K562 (cell line): ENCODE data around the gene LEMD1. TPM values are rescaled to one million over a fixed set of nuclear protein-coding genes. Genes with fewer than 3 reads are reported as not detected.

Source experiments
- ATAC-seq: fragments of 200-7000 bp; cut with Tn5 transposase; 3 replicates; pipeline ENCODE4 v1.9.1; 2020; ENCODE audit warnings: moderate library complexity
- BruUV-seq: library from RNA; stranded (reverse); fragments of 400-500 nt; replicated peaks from 2 replicates; lab custom pipeline; 2021; lab: Mats Ljungman, UMichigan
- CTCF ChIA-PET: fragments of 300-600 bp; formaldehyde crosslinking; extraction: SDS; loops from one replicate; lab custom pipeline; 2021; ENCODE audit warnings: low intra/inter-chr PET ratio; lab: Yijun Ruan, JAX
- POLR2A ChIA-PET: fragments of 300-600, 350-650 bp; sonication (Branson Sonifier 250); formaldehyde crosslinking; extraction: SDS; loops from one replicate; lab custom pipeline; 2021; ENCODE audit warnings: antibody characterized with exemption, inconsistent platforms; lab: Yijun Ruan, JAX
- DNase-seq, 4 experiments: peaks; one replicate each; pipeline versions ENCODE4 v3.0.0 to v3.0.0-alpha.2; 2011 to 2018; ENCODE audit warnings: low spot score in 3 of 4, mixed read lengths in 3 of 4; ENCODE audit errors: extremely low read depth in 1 of 4
- FAIRE-seq: peaks from 2 replicates; lab custom pipeline; 2011; peaks lifted over from hg19 to GRCh38; lab: Jason Lieb, UNC
- H2AFZ ChIP-seq: 2 replicates; pipeline ENCODE4 v1.6.0; 2011; ENCODE audit warnings: low read depth, low read length, control low read depth, inconsistent platforms
- H3K27ac ChIP-seq: fragments of 200-600 bp; 3 replicates; pipeline ENCODE4 v1.8.0; 2011; ENCODE audit warnings: low read depth, mild to moderate bottlenecking, control low read depth, inconsistent platforms, low read length, moderate library complexity, mixed read lengths; ENCODE audit errors: extremely low read depth
- H3K27me3 ChIP-seq, 2 experiments: fragments of 300-600 bp in 1 of 2; 2 replicates in 1 of 2; 3 replicates in 1 of 2; pipeline versions ENCODE4 v1.6.0 to v1.8.0; 2011; ENCODE audit warnings: inconsistent platforms in 2 of 2, low read length in 2 of 2, mild to moderate bottlenecking in 1 of 2, mixed read lengths in 1 of 2, moderate library complexity in 1 of 2; ENCODE audit not compliant: control insufficient read depth in 2 of 2, insufficient read depth in 2 of 2
- H3K36me3 ChIP-seq: fragments of 300-600 bp; 3 replicates; pipeline ENCODE4 v1.8.0; 2011; ENCODE audit warnings: mild to moderate bottlenecking, low read length, inconsistent platforms; ENCODE audit not compliant: control insufficient read depth, insufficient read depth
- H3K4me1 ChIP-seq, 2 experiments: fragments of 200-600 bp in 1 of 2; replicated peaks in 1 of 2; 2 replicates in 1 of 2; 3 replicates in 1 of 2; pipeline versions ENCODE4 v1.5.1 to v1.8.0; 2011; ENCODE audit warnings: inconsistent platforms in 2 of 2, low read length in 2 of 2, mild to moderate bottlenecking in 1 of 2, mixed read lengths in 1 of 2, moderate library complexity in 1 of 2; ENCODE audit not compliant: control insufficient read depth in 2 of 2, insufficient read depth in 2 of 2
- H3K4me2 ChIP-seq: 2 replicates; pipeline ENCODE4 v1.6.1; 2011; ENCODE audit warnings: low read length, control low read depth, inconsistent platforms, mixed read lengths; ENCODE audit not compliant: insufficient read depth
- H3K4me3 ChIP-seq: fragments of 200-600 bp; sonication (generic), shearing (Covaris generic); 2 replicates; pipeline ENCODE4 v1.5.1; 2016; ENCODE audit warnings: control low read depth, inconsistent platforms
- H3K79me2 ChIP-seq: fragments of 200-600 bp; 3 replicates; pipeline ENCODE4 v1.8.0; 2011; ENCODE audit warnings: low read length, inconsistent platforms; ENCODE audit not compliant: control insufficient read depth, insufficient read depth
- H3K9ac ChIP-seq, 2 experiments: 2 replicates each; pipeline versions ENCODE4 v1.6.0 to v1.6.1; 2011; ENCODE audit warnings: low read depth in 2 of 2, low read length in 2 of 2, control low read depth in 1 of 2, inconsistent platforms in 1 of 2, mild to moderate bottlenecking in 1 of 2, mixed read lengths in 1 of 2; ENCODE audit not compliant: insufficient read depth in 1 of 2
- H3K9me1 ChIP-seq: one replicate; pipeline ENCODE4 v1.6.0; 2011; ENCODE audit warnings: inconsistent platforms, mild to moderate bottlenecking, low read length, moderate library complexity; ENCODE audit not compliant: control insufficient read depth, insufficient read depth
- H3K9me3 ChIP-seq: replicated peaks from 2 replicates; pipeline ENCODE4 v1.5.1; 2011; ENCODE audit warnings: low read depth, low read length, inconsistent platforms; ENCODE audit not compliant: control insufficient read depth, insufficient read depth
- H4K20me1 ChIP-seq: replicated peaks from 2 replicates; pipeline ENCODE4 v1.6.1; 2011; ENCODE audit warnings: low read length, inconsistent platforms, mixed read lengths; ENCODE audit not compliant: control insufficient read depth, insufficient read depth
- ARID4B ChIP-seq: sonication (generic); formaldehyde crosslinking; IDR thresholded peaks from 2 replicates; pipeline ENCODE4 v1.8.0; 2022; ENCODE audit warnings: mild to moderate bottlenecking, missing genetic modification reagents
- GTF2E2 ChIP-seq: fragments of 200-800 bp; sonication (Bioruptor generic); IDR thresholded peaks from 2 replicates; pipeline ENCODE4 v1.6.1; 2016; ENCODE audit warnings: missing genetic modification characterization, missing compliant biosample characterization
- NFRKB ChIP-seq: fragments of 450-650 bp; IDR thresholded peaks from 2 replicates; pipeline ENCODE4 v1.6.1; 2016; ENCODE audit warnings: low read depth
- SAFB ChIP-seq: fragments of 200-400 bp; formaldehyde crosslinking; IDR thresholded peaks from 2 replicates; pipeline ENCODE4 v1.6.1; 2017; ENCODE audit warnings: low read depth, low read length, borderline replicate concordance
- SMAD4 ChIP-seq: fragments of 250-450 bp; sonication (Bioruptor Pico); conservative IDR thresholded peaks from 2 replicates; pipeline ENCODE4 v1.8.0; 2021; ENCODE audit warnings: inconsistent platforms, mild to moderate bottlenecking, moderate library complexity
- SMARCA4 ChIP-seq: fragments of 450-650 bp; IDR thresholded peaks from 2 replicates; pipeline ENCODE4 v1.6.1; 2016
- ZFP36 ChIP-seq: fragments of 150-350 bp; IDR thresholded peaks from 2 replicates; pipeline ENCODE4 v1.6.1; 2018; ENCODE audit warnings: low read length, low read depth; ENCODE audit not compliant: partially characterized antibody
- ZNF12 ChIP-seq: sonication (generic); formaldehyde crosslinking; IDR thresholded peaks from 2 replicates; pipeline ENCODE4 v1.4.0; 2020; ENCODE audit warnings: mild to moderate bottlenecking, missing genetic modification reagents
- WGBS: fragments of 100-300 bp; shearing (Covaris generic); methylation state at CpG from one replicate; pipeline ENCODE4 v1.1.6; 2016; ENCODE audit warnings: low coverage, mixed read lengths; ENCODE audit not compliant: insufficient coverage; ENCODE audit errors: missing lambda C conversion rate; 5-methylcytosine and 5-hydroxymethylcytosine counted together
- in situ Hi-C: fragments of 300-500 bp; cut with MboI; formaldehyde crosslinking; loops from 4 replicates; pipeline ENCODE4 v1.15.0; 2018; ENCODE audit warnings: inconsistent platforms, mixed read lengths
- intact Hi-C: fragments of 100-400 bp; cut with micrococcal nuclease; formaldehyde crosslinking; loops from 2 replicates; pipeline ENCODE4 v1.14.2; 2022
- polyA plus RNA-seq, 8 experiments: library from polyadenylated mRNA; depleted of rRNA in 4 of 8; stranded (reverse) in 5 of 8; unstranded in 3 of 8; fragments of >200 nt; fragmentation: Nextera tagmentation in 2 of 8; fragmentation: Illumina TruSeq in 1 of 8; extraction: Ambion mirVana in 2 of 8; extraction: Trizol in 1 of 8; gene quantifications; 2 replicates each; pipeline versions ENCODE4 v1.2.1 to v1.2.3, GENCODE V29; 2011 to 2014; ENCODE audit warnings: inconsistent platforms in 1 of 8, missing spikeins in 1 of 8
- total RNA-seq, 7 experiments: library from RNA; depleted of rRNA in 6 of 7; stranded (reverse); fragments of >200 nt in 6 of 7; fragmentation: Illumina TruSeq in 2 of 7; extraction: Trizol in 2 of 7; gene quantifications; 2 replicates each; pipeline versions ENCODE4 v1.2.1 to v1.2.3, GENCODE V29; 2011 to 2021; ENCODE audit warnings: low replicate concordance in 1 of 7

LEMD1 gene
- total and polyA plus RNA-seq, 9 of the 15 experiments (the other 6 are each of a cell fraction or from before 2014, with no cell fraction given), result 0.11 to 2.4 (median 0.57) TPM; not detected in 1

- no peak for TF ChIP-seq SMAD4 (CRISPR knock-in tag)
- peak; percentile 75; the same call in 1 of the 2 replicates for TF ChIP-seq ZNF12 (CRISPR knock-in tag)
- TF ChIP-seq NFRKB, result 0 out of 2 replicates have a peak, but pooled peaks have one; percentile 36
- TF ChIP-seq GTF2E2 (tag), result no peak
- TF ChIP-seq ZFP36, result peak; percentile 72
- TF ChIP-seq SMARCA4, result no peak
Observed at GRCh38 chr1:205449254-205449749, 27.4 kb upstream of the LEMD1 start (continued).

GRCh38 chr1:205448540-205449253 lies 26.8 kb upstream of the LEMD1 start:
- H3K27me3 ChIP-seq, result peaks cover 0 to 9% of the 10 kb centered on the region in 2 experiments; a peak in 2 of 5 replicates
- no peaks in the 10 kb centered on the region for H3K9me3 ChIP-seq
- ChIA-PET CTCF (no interaction called here), POLR2A (interaction anchor here (1.6 to 2.2 kb wide), 2 partner anchors 10 to 73 kb away, joined by 4 to 11 read pairs; no protein-coding TSS in a partner anchor)
- H3K9me1 ChIP-seq, result no peaks in the 10 kb centered on the region
- 69% methylated on average over 6 of the region's 6 CpGs for WGBS
- TF ChIP-seq ARID4B (CRISPR knock-in tag) (0 out of 2 replicates have a peak, but pooled peaks have one; percentile 14), SAFB (no peak)
- no TSS peak for BruUV-seq
- H2AFZ ChIP-seq, result no peak overlapping the region
- H3K27ac ChIP-seq, result peak overlapping the region; percentile 61; the same call in 2 of the 3 replicates
- H3K79me2 ChIP-seq, result peaks cover 10% of the 10 kb centered on the region; the same call in 2 of the 3 replicates
- peak overlapping the region; percentile 38 for H3K4me3 ChIP-seq
- in situ Hi-C loops (no loop called here), intact Hi-C loops (no loop called here)
- H4K20me1 ChIP-seq, result no peaks in the 10 kb centered on the region
- no peaks in the 10 kb centered on the region for H3K36me3 ChIP-seq
- H3K9ac ChIP-seq, result peak overlapping the region; percentile 58 to 76; a peak in 3 of 4 replicates
- H3K4me2 ChIP-seq, result peak overlapping the region; percentile 72
- H3K4me1 ChIP-seq, result peaks cover 45 to 48% of the 10 kb centered on the region in 2 experiments; a peak in 4 of 5 replicates
- ATAC-seq, result no peak
- FAIRE-seq, result no peak
- DNase-seq, result no peak
